GM21786 (cell line): ENCODE measurements around the gene GASK1A.

Source experiments
- ATAC-seq: cut with Tn5 transposase; IDR thresholded peaks from one replicate; pipeline ENCODE4 v1.9.1; 2021; ENCODE audit not compliant: unreplicated experiment

The GASK1A gene

GRCh38 chr3:42982645-42983412 is 3.7 kb downstream of the GASK1A start:
- no peak for ATAC-seq

GRCh38 chr3:42983927-42984326 is 4.8 kb downstream of the GASK1A start:
- no peak for ATAC-seq

- ATAC-seq: no peak
These were observed 5.6 kb downstream of the GASK1A start for GRCh38 chr3:42984701-42985100.

GRCh38 chr3:42988097-42988496 is 9.0 kb downstream of the GASK1A start:
- ATAC-seq: no peak

GRCh38 chr3:42988566-42988965 is 9.5 kb downstream of the GASK1A start:
- ATAC-seq: no peak

GRCh38 chr3:42991341-42992315 is 12.5 kb downstream of the GASK1A start:
- no peak for ATAC-seq

- no peak for ATAC-seq
These were observed 15.5 kb downstream of the GASK1A start for GRCh38 chr3:42994595-42994994.

- no peak for ATAC-seq
These were observed 16.9 kb downstream of the GASK1A start for GRCh38 chr3:42996021-42996420.

GRCh38 chr3:42996633-42997075 is 17.5 kb downstream of the GASK1A start:
- no peak for ATAC-seq

GRCh38 chr3:42999212-42999611 is 20.1 kb downstream of the GASK1A start:
- ATAC-seq: no peak

GRCh38 chr3:42999632-43000031 is 20.5 kb downstream of the GASK1A start:
- ATAC-seq: no peak

GRCh38 chr3:43000387-43000786 is 21.3 kb downstream of the GASK1A start:
- no peak for ATAC-seq

- no peak for ATAC-seq
These were observed 22.0 kb downstream of the GASK1A start for GRCh38 chr3:43001094-43001553.

GRCh38 chr3:43001556-43002121 is 22.5 kb downstream of the GASK1A start:
- no peak for ATAC-seq

GRCh38 chr3:43004282-43004681 is 25.2 kb downstream of the GASK1A start:
- ATAC-seq: no peak

- no peak for ATAC-seq
These were observed 26.1 kb downstream of the GASK1A start for GRCh38 chr3:43005253-43005652.

GRCh38 chr3:43005981-43006380 is 26.9 kb downstream of the GASK1A start:
- no peak for ATAC-seq

- ATAC-seq: no peak
These were observed 27.7 kb downstream of the GASK1A start for GRCh38 chr3:43006825-43007224.

GRCh38 chr3:43009547-43009946 is 30.4 kb downstream of the GASK1A start:
- no peak for ATAC-seq

- ATAC-seq: no peak
These were observed 31.5 kb downstream of the GASK1A start for GRCh38 chr3:43010638-43011037.

GRCh38 chr3:43011638-43012037 is 32.5 kb downstream of the GASK1A start:
- no peak for ATAC-seq
